ENCODE measurements around the gene OR2S2.

OR2S2 gene

GRCh38 chr9:35980289-35981011, 22.5 kb upstream of the OR2S2 start:
- TF ChIP-seq CTCF (conservative IDR thresholded peaks at IDR 0.05; ENCODE audit: low read depth), result no peak
- no peak for DNase-seq (ENCODE audit: low spot score)
- H3K27ac ChIP-seq, result no peak overlapping the region
- ChIA-PET POLR2A (ENCODE audit: low non-redundant PET) (no interaction called here), CTCF (no interaction called here)

GRCh38 chr9:35978792-35979191, 20.8 kb upstream of the OR2S2 start:
- DNase-seq (ENCODE audit: low spot score), result no peak
- CTCF ChIA-PET, result no interaction called here
- H3K27ac ChIP-seq, result no peak overlapping the region
- POLR2A ChIA-PET (ENCODE audit: low non-redundant PET), result no interaction called here
- TF ChIP-seq CTCF (conservative IDR thresholded peaks at IDR 0.05; ENCODE audit: low read depth), result no peak

GRCh38 chr9:35976726-35977125, 18.8 kb upstream of the OR2S2 start:
- POLR2A ChIA-PET (ENCODE audit: low non-redundant PET), result no interaction called here
- H3K27ac ChIP-seq, result no peak overlapping the region
- CTCF ChIA-PET, result interaction anchor here (2.0 kb wide), 1 partner anchor 46 kb away, joined by 4 read pairs; no protein-coding TSS in a partner anchor
- DNase-seq (ENCODE audit: low spot score), result no peak
- TF ChIP-seq CTCF (conservative IDR thresholded peaks at IDR 0.05; ENCODE audit: low read depth), result no peak

GRCh38 chr9:35974800-35975199, 16.8 kb upstream of the OR2S2 start:
- POLR2A ChIA-PET (ENCODE audit: low non-redundant PET), result no interaction called here
- CTCF ChIA-PET, result no interaction called here
- DNase-seq (ENCODE audit: low spot score), result no peak
- no peak for TF ChIP-seq CTCF (conservative IDR thresholded peaks at IDR 0.05; ENCODE audit: low read depth)
- no peak overlapping the region for H3K27ac ChIP-seq

GRCh38 chr9:35972093-35972492, 14.1 kb upstream of the OR2S2 start:
- ChIA-PET POLR2A (ENCODE audit: low non-redundant PET) (no interaction called here), CTCF (interaction anchor here (0.8 kb wide), 1 partner anchor 10 kb away, joined by 3 read pairs; no protein-coding TSS in a partner anchor)
- no peak for DNase-seq (ENCODE audit: low spot score)
- H3K27ac ChIP-seq, result no peak overlapping the region
- no peak for TF ChIP-seq CTCF (conservative IDR thresholded peaks at IDR 0.05; ENCODE audit: low read depth)

GRCh38 chr9:35967042-35967441, 9.1 kb upstream of the OR2S2 start:
- TF ChIP-seq CTCF (conservative IDR thresholded peaks at IDR 0.05; ENCODE audit: low read depth), result no peak
- H3K27ac ChIP-seq, result no peak overlapping the region
- DNase-seq (ENCODE audit: low spot score), result no peak
- POLR2A ChIA-PET (ENCODE audit: low non-redundant PET), result no interaction called here
- CTCF ChIA-PET, result no interaction called here
